GM12878 (cell line): Measurements from ENCODE around the gene SLC47A2. TPM values are rescaled to one million over a fixed set of nuclear protein-coding genes. Genes with fewer than 3 reads are reported as not detected.

Experiments used
- ATAC-seq: fragments of 200-7000 bp; cut with Tn5 transposase; 3 replicates; pipeline ENCODE4 v1.9.1; 2020; ENCODE audit warnings: mild to moderate bottlenecking, moderate library complexity
- BruUV-seq: library from RNA; stranded (reverse); fragments of 400-500 nt; replicated peaks from 2 replicates; lab custom pipeline; 2021; lab: Mats Ljungman, UMichigan
- CTCF ChIA-PET: fragments of 300-600 bp; sonication (Branson Sonifier 250); formaldehyde crosslinking; extraction: SDS; loops from one replicate; lab custom pipeline; 2021; ENCODE audit warnings: inconsistent platforms; lab: Yijun Ruan, JAX
- POLR2A ChIA-PET: fragments of 350-600 bp; formaldehyde crosslinking; extraction: SDS; loops from one replicate; lab custom pipeline; 2021; ENCODE audit warnings: inconsistent platforms; lab: Charles Lee
- RAD21 ChIA-PET: fragments of 300-600 bp; sonication (Branson Sonifier 250); formaldehyde crosslinking; loops from one replicate; lab custom pipeline; 2023; ENCODE audit warnings: antibody characterized with exemption; ENCODE audit not compliant: unreplicated experiment; lab: Charles Lee
- SMC1A ChIA-PET: fragments of 300-600 bp; sonication (Branson Sonifier 250); formaldehyde crosslinking; loops from one replicate; lab custom pipeline; 2023; ENCODE audit not compliant: unreplicated experiment, uncharacterized antibody; lab: Charles Lee
- DNase-seq: peaks from one replicate; pipeline ENCODE4 v3.0.0-alpha.2; 2011; ENCODE audit warnings: low read depth, low spot score
- FAIRE-seq: peaks from 3 replicates; lab custom pipeline; 2011; peaks lifted over from hg19 to GRCh38; lab: Jason Lieb, UNC
- H2AFZ ChIP-seq: 2 replicates; pipeline ENCODE4 v1.6.0; 2011; ENCODE audit warnings: low read depth, low read length, control low read depth; ENCODE audit not compliant: control insufficient read depth
- H3K27ac ChIP-seq: 2 replicates; pipeline ENCODE4 v1.5.1; 2011; ENCODE audit warnings: control low read depth; ENCODE audit not compliant: control insufficient read depth, insufficient read depth
- H3K27me3 ChIP-seq, 2 experiments: replicated peaks in 1 of 2; 2 replicates each; pipeline versions ENCODE4 v1.6.0 to v1.6.1; 2011; ENCODE audit warnings: low read length in 1 of 2; ENCODE audit not compliant: control insufficient read depth in 2 of 2, insufficient read depth in 2 of 2
- H3K36me3 ChIP-seq, 2 experiments: 2 replicates each; pipeline ENCODE4 v1.5.1; 2011; ENCODE audit warnings: low read length in 1 of 2; ENCODE audit not compliant: control insufficient read depth in 2 of 2, insufficient read depth in 2 of 2
- H3K4me1 ChIP-seq: 2 replicates; pipeline ENCODE4 v1.6.1; 2011; ENCODE audit warnings: mild to moderate bottlenecking, low read length, moderate library complexity, mixed read lengths; ENCODE audit not compliant: control insufficient read depth, insufficient read depth
- H3K4me2 ChIP-seq: 2 replicates; pipeline ENCODE4 v1.6.0; 2011; ENCODE audit warnings: control low read depth; ENCODE audit not compliant: control insufficient read depth, insufficient read depth
- H3K4me3 ChIP-seq: fragments of 200-600 bp; sonication (generic); 2 replicates; pipeline ENCODE4 v1.5.1; 2016
- H3K79me2 ChIP-seq: 2 replicates; pipeline ENCODE4 v1.6.0; 2011; ENCODE audit warnings: low read length; ENCODE audit not compliant: control insufficient read depth, insufficient read depth
- H3K9ac ChIP-seq: 2 replicates; pipeline ENCODE4 v1.8.0; 2011; ENCODE audit warnings: low read length, control low read depth, mixed read lengths; ENCODE audit not compliant: control insufficient read depth, insufficient read depth
- H3K9me3 ChIP-seq: replicated peaks from 3 replicates; pipeline ENCODE4 v1.5.1; 2011; ENCODE audit warnings: mild to moderate bottlenecking, low read length; ENCODE audit not compliant: control insufficient read depth, insufficient read depth
- H4K20me1 ChIP-seq: 2 replicates; pipeline ENCODE4 v1.6.0; 2011; ENCODE audit not compliant: control insufficient read depth, insufficient read depth
- BACH1 ChIP-seq: fragments of 450-650 bp; IDR thresholded peaks from 2 replicates; pipeline ENCODE4 v1.6.1; 2017; ENCODE audit warnings: mild to moderate bottlenecking, borderline replicate concordance
- BHLHE40 ChIP-seq, 2 experiments: fragments of 450-650 bp in 1 of 2; IDR thresholded peaks; 2 replicates each; pipeline ENCODE4 v1.6.1; 2011 to 2017; ENCODE audit warnings: low read depth in 2 of 2, borderline replicate concordance in 1 of 2, improper control_type of control experiment in 1 of 2, low read length in 1 of 2, mild to moderate bottlenecking in 1 of 2
- CEBPZ ChIP-seq: fragments of 150-350 bp; IDR thresholded peaks from 2 replicates; pipeline ENCODE4 v1.6.1; 2016; ENCODE audit warnings: low read depth, low read length
- E2F4 ChIP-seq: IDR thresholded peaks from 2 replicates; pipeline ENCODE4 v1.6.1; 2012; ENCODE audit warnings: low read depth, low read length, improper control_type of control experiment
- ESRRA ChIP-seq: IDR thresholded peaks from 2 replicates; pipeline ENCODE4 v1.6.1; 2012; ENCODE audit warnings: mild to moderate bottlenecking, low read length, improper control_type of control experiment
- IKZF2 ChIP-seq, 2 experiments: fragments of 450-650 bp; IDR thresholded peaks; 2 replicates each; pipeline ENCODE4 v1.6.1; 2017; ENCODE audit warnings: mild to moderate bottlenecking in 2 of 2, moderate library complexity in 2 of 2
- RBBP5 ChIP-seq: fragments of 200-600 bp; sonication (generic); conservative IDR thresholded peaks from 2 replicates; pipeline ENCODE4 v1.6.1; 2016
- YY1 ChIP-seq: IDR thresholded peaks from 2 replicates; pipeline ENCODE4 v1.6.1; 2011; ENCODE audit warnings: low read depth, mild to moderate bottlenecking, low read length
- ZBTB11 ChIP-seq: fragments of 450-650 bp; formaldehyde crosslinking; IDR thresholded peaks from 2 replicates; pipeline ENCODE4 v1.5.0; 2022; ENCODE audit warnings: mild to moderate bottlenecking, missing genetic modification characterization
- ZNF217 ChIP-seq: fragments of 450-650 bp; IDR thresholded peaks from 2 replicates; pipeline ENCODE4 v1.6.1; 2017; ENCODE audit warnings: antibody characterized with exemption, mild to moderate bottlenecking
- ZNF24 ChIP-seq: fragments of 450-650 bp; IDR thresholded peaks from 2 replicates; pipeline ENCODE4 v1.6.1; 2017; ENCODE audit warnings: antibody characterized with exemption, mild to moderate bottlenecking
- WGBS: methylation state at CpG from one replicate; pipeline ENCODE4 v1.1.6; 2016; ENCODE audit warnings: low lambda C conversion rate; ENCODE audit not compliant: insufficient replicate concordance, insufficient coverage; ENCODE audit errors: missing lambda C conversion rate; 5-methylcytosine and 5-hydroxymethylcytosine counted together
- in situ Hi-C: fragments of 300-500 bp; cut with MboI; formaldehyde crosslinking; loops from 9 replicates; pipeline ENCODE4 v1.14.3; 2018; ENCODE audit warnings: mixed read lengths
- intact Hi-C: fragments of 100-400 bp; cut with micrococcal nuclease; formaldehyde crosslinking; loops from one replicate; pipeline ENCODE4 v1.14.2; 2022; ENCODE audit not compliant: unreplicated experiment
- polyA plus RNA-seq, 11 experiments: library from polyadenylated mRNA; depleted of rRNA in 4 of 11; unstranded in 6 of 11; stranded (reverse) in 5 of 11; fragments of >200 nt; fragmentation: Nextera tagmentation in 4 of 11; fragmentation: Illumina TruSeq in 1 of 11; extraction: Ambion mirVana in 4 of 11; extraction: Trizol in 1 of 11; gene quantifications; 1 replicate in 1 of 11; 2 replicates in 10 of 11; pipeline versions ENCODE4 v1.2.1 to v1.2.3, GENCODE V29; 2011 to 2016; ENCODE audit warnings: inconsistent platforms in 2 of 11, missing spikeins in 2 of 11, low read depth in 1 of 11
- total RNA-seq, 4 experiments: library from RNA; depleted of rRNA in 3 of 4; stranded (reverse); fragments of >200 nt in 3 of 4; fragmentation: Illumina TruSeq in 1 of 4; extraction: Trizol in 1 of 4; gene quantifications; 2 replicates each; pipeline versions ENCODE4 v1.2.1 to v1.2.3, GENCODE V29; 2013 to 2021

SLC47A2 gene
- total and polyA plus RNA-seq, 10 of the 15 experiments (the other 5 are each of a cell fraction or from before 2014, with no cell fraction given) = not detected

GRCh38 chr17:19738757-19739156 lies 22.4 kb upstream of the SLC47A2 start:
- BruUV-seq = no TSS peak
- H3K27ac ChIP-seq = no peak overlapping the region
- H3K4me3 ChIP-seq = no peak overlapping the region
- no peak overlapping the region for H3K4me2 ChIP-seq
- FAIRE-seq (no peak), DNase-seq (no peak)
- no peak overlapping the region for H2AFZ ChIP-seq
- no peaks in the 10 kb centered on the region for H4K20me1 ChIP-seq
- H3K4me1 ChIP-seq = no peaks in the 10 kb centered on the region
- H3K9me3 ChIP-seq = no peaks in the 10 kb centered on the region
- in situ Hi-C loops (no loop called here), intact Hi-C loops (no loop called here)
- TF ChIP-seq ZNF217 (no peak), YY1 (no peak), ZNF24 (no peak), E2F4 (no peak), RBBP5 (no peak), BACH1 (no peak), IKZF2 (IDR thresholded peaks at IDR 0.05) (no peak), BHLHE40 (IDR thresholded peaks at IDR 0.05; ENCODE audit: borderline replicate concordance in 1 of 2, low read depth in 2 of 2, low read length in 1 of 2) (no peak), CEBPZ (no peak), ZBTB11 (CRISPR knock-in tag) (no peak), ESRRA (no peak)
- TF ChIP-seq, all 136 proteins: peak for 0
- CTCF ChIA-PET = no interaction called here
- RAD21 ChIA-PET = no interaction called here
- ATAC-seq = no peak
- Histone ChIP-seq H3K9ac (no peak overlapping the region), H3K36me3 (no peaks in the 10 kb centered on the region), H3K79me2 (no peaks in the 10 kb centered on the region), H3K27me3 (no peaks in the 10 kb centered on the region)
- SMC1A ChIA-PET = no interaction called here
- 69% methylated on average over 9 of the region's 9 CpGs for WGBS
- POLR2A ChIA-PET = no interaction called here
